Fibroblast of lung (primary cell): ENCODE data around the gene MT3. TPM values are rescaled to one million over a fixed set of nuclear protein-coding genes. Genes with fewer than 3 reads are reported as not detected.

Experiments
- DNase-seq, 2 donors: peaks; one replicate each; pipeline versions ENCODE4 v3.0.0 to v3.0.0-alpha.2; 2010; ENCODE audit warnings: low read depth in 2 of 2
- H2AFZ ChIP-seq: 2 replicates; pipeline ENCODE4 v1.5.1; 2012; ENCODE audit warnings: low read length, control low read depth, inconsistent platforms
- H3K27ac ChIP-seq: 2 replicates; pipeline ENCODE4 v1.5.1; 2011; ENCODE audit warnings: low read length, control low read depth; ENCODE audit not compliant: insufficient read depth
- H3K27me3 ChIP-seq: 2 replicates; pipeline ENCODE4 v1.5.1; 2011; ENCODE audit warnings: mild to moderate bottlenecking, low read length; ENCODE audit not compliant: control insufficient read depth, insufficient read depth
- H3K36me3 ChIP-seq: 2 replicates; pipeline ENCODE4 v1.5.1; 2011; ENCODE audit warnings: low read length; ENCODE audit not compliant: control insufficient read depth, insufficient read depth
- H3K4me1 ChIP-seq: 2 replicates; pipeline ENCODE4 v1.5.1; 2011; ENCODE audit warnings: low read length; ENCODE audit not compliant: control insufficient read depth, insufficient read depth; ENCODE audit errors: extremely low read depth
- H3K4me2 ChIP-seq: 2 replicates; pipeline ENCODE4 v1.5.1; 2011; ENCODE audit warnings: low read length, control low read depth; ENCODE audit not compliant: insufficient read depth; ENCODE audit errors: extremely low read depth
- H3K4me3 ChIP-seq, 4 experiments: fragments of 200-600 bp in 1 of 4; sonication (generic) in 1 of 4; replicated peaks in 1 of 4; 2 replicates each; pipeline ENCODE4 v1.5.1; 2011 to 2016; ENCODE audit warnings: low read length in 4 of 4, low read depth in 3 of 4, mild to moderate bottlenecking in 3 of 4, control low read depth in 2 of 4, inconsistent platforms in 1 of 4, mixed read lengths in 1 of 4; ENCODE audit not compliant: insufficient read depth in 1 of 4; ENCODE audit errors: control extremely low read depth in 1 of 4
- H3K79me2 ChIP-seq: 2 replicates; pipeline ENCODE4 v1.5.1; 2012; ENCODE audit warnings: mild to moderate bottlenecking, low read length, inconsistent platforms; ENCODE audit not compliant: control insufficient read depth, insufficient read depth
- H3K9ac ChIP-seq: 2 replicates; pipeline ENCODE4 v1.5.1; 2011; ENCODE audit warnings: mild to moderate bottlenecking, low read length, control low read depth; ENCODE audit not compliant: insufficient read depth
- H3K9me3 ChIP-seq: 2 replicates; pipeline ENCODE4 v1.5.1; 2012; ENCODE audit warnings: low read depth, low read length; ENCODE audit not compliant: control insufficient read depth, insufficient read depth
- H4K20me1 ChIP-seq: 2 replicates; pipeline ENCODE4 v1.5.1; 2011; ENCODE audit warnings: low read length; ENCODE audit not compliant: control insufficient read depth, insufficient read depth; ENCODE audit errors: extremely low read depth
- CTCF ChIP-seq, 2 donors: IDR thresholded peaks in 1 of 2; conservative IDR thresholded peaks in 1 of 2; 1 replicate in 1 of 2; 2 replicates in 1 of 2; pipeline ENCODE4 v1.5.1; 2011 to 2012; ENCODE audit warnings: low read length in 2 of 2, control low read depth in 1 of 2, inconsistent platforms in 1 of 2, low read depth in 1 of 2, mild to moderate bottlenecking in 1 of 2
- EZH2 ChIP-seq: IDR thresholded peaks from 2 replicates; pipeline ENCODE4 v1.5.1; 2012; ENCODE audit warnings: low read length, control low read depth, mild to moderate bottlenecking; ENCODE audit errors: missing control alignments
- polyA plus RNA-seq, 2 donors: library from polyadenylated mRNA; depleted of rRNA in 1 of 2; stranded (reverse) in 1 of 2; unstranded in 1 of 2; fragments of >200 nt; gene quantifications; 2 replicates each; pipeline ENCODE4 v1.2.1, GENCODE V29; 2011 to 2012; ENCODE audit warnings: missing spikeins in 1 of 2
- total RNA-seq: library from RNA; depleted of rRNA; stranded (reverse); fragments of >200 nt; gene quantifications from 2 replicates; pipeline ENCODE4 v1.2.1, GENCODE V29; 2014

Gene MT3
- total and polyA plus RNA-seq, 2 donors (not counting 1 experiment from before 2014, with no cell fraction given): not detected

GRCh38 chr16:56606476-56607108 lies 17.3 kb downstream of the MT3 start:
- Histone ChIP-seq H3K4me2 (peak overlapping the region; percentile 57), H3K27me3 (no peaks in the 10 kb centered on the region), H4K20me1 (no peaks in the 10 kb centered on the region), H3K9ac (peak overlapping the region; percentile 83), H3K36me3 (no peaks in the 10 kb centered on the region), H3K4me3 (peak overlapping the region; percentile 6 to 37 (median 20)), H3K27ac (peak overlapping the region; percentile 99), H3K9me3 (no peaks in the 10 kb centered on the region), H3K79me2 (peaks cover 11% of the 10 kb centered on the region), H3K4me1 (peaks cover 38% of the 10 kb centered on the region), H2AFZ (no peak overlapping the region)
- TF ChIP-seq CTCF (conservative IDR thresholded peaks at IDR 0.05 in 1 of 2, IDR thresholded peaks at IDR 0.05 in 1 of 2; ENCODE audit: low read depth in 1 of 2, low read length in 2 of 2): no peak
- TF ChIP-seq EZH2: no peak
- DNase-seq: peak; percentile 87 to 95

DNA sequence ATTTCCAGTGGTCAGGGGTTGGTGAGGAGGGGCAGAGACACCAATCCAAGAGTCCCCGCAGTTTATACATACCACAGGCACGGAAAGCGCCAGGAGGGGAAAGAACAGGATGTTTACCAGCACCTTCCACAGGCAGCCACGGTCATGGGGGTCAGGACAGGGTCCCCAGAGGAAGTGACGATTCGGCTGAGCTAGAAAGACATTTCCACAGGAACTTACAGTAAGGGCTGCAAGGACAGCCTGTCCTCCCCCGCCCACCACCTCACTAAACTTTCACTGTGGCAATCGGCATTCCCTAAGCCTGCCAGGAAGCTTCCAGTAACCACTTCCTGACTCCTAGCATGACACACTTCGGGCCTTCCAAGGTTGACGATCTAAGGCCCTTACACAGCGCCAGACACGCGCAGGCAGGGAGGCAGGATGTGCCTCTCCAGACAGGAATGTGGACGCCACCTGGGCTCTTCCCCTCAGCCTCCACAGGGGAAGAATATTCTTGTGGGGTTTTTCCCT lies 17.8 kb downstream of the MT3 start:
- peak; percentile 98 to 100 for DNase-seq
- peak overlapping the region; percentile 6 to 81 (median 20) for H3K4me3 ChIP-seq
- H3K27ac ChIP-seq: peak overlapping the region; percentile 99
- no peak for TF ChIP-seq CTCF (conservative IDR thresholded peaks at IDR 0.05 in 1 of 2, IDR thresholded peaks at IDR 0.05 in 1 of 2; ENCODE audit: low read depth in 1 of 2, low read length in 2 of 2)
- TF ChIP-seq EZH2: no peak
- H3K36me3 ChIP-seq: no peaks in the 10 kb centered on the region
- H4K20me1 ChIP-seq: no peaks in the 10 kb centered on the region
- H2AFZ ChIP-seq: peak overlapping the region; percentile 33
- peaks cover 40% of the 10 kb centered on the region for H3K4me1 ChIP-seq
- H3K79me2 ChIP-seq: peaks cover 11% of the 10 kb centered on the region
- H3K9ac ChIP-seq: peak overlapping the region; percentile 83
- no peaks in the 10 kb centered on the region for H3K27me3 ChIP-seq
- H3K4me2 ChIP-seq: peak overlapping the region; percentile 57
- H3K9me3 ChIP-seq: no peaks in the 10 kb centered on the region

- H3K9ac ChIP-seq: peak overlapping the region; percentile 83
- peaks cover 11% of the 10 kb centered on the region for H3K79me2 ChIP-seq
- peak overlapping the region; percentile 99 for H3K27ac ChIP-seq
- no peak overlapping the region for H2AFZ ChIP-seq
- H3K4me1 ChIP-seq: peaks cover 40% of the 10 kb centered on the region
- H3K27me3 ChIP-seq: no peaks in the 10 kb centered on the region
- H3K9me3 ChIP-seq: no peaks in the 10 kb centered on the region
- H3K4me3 ChIP-seq: peak overlapping the region; percentile 28 to 81 (median 40)
- DNase-seq: no peak
- no peaks in the 10 kb centered on the region for H3K36me3 ChIP-seq
- H4K20me1 ChIP-seq: no peaks in the 10 kb centered on the region
- TF ChIP-seq EZH2: no peak
- TF ChIP-seq CTCF (conservative IDR thresholded peaks at IDR 0.05 in 1 of 2, IDR thresholded peaks at IDR 0.05 in 1 of 2; ENCODE audit: low read depth in 1 of 2, low read length in 2 of 2): no peak
- H3K4me2 ChIP-seq: peak overlapping the region; percentile 93
Measured at GRCh38 chr16:56607675-56608042, 18.3 kb downstream of the MT3 start.
